DMS79 (cell line): Measurements from ENCODE around the gene CELF3.
"Not testable (repeated sequence)": the region's sequence is repeated elsewhere in the genome, so short reads cannot be mapped to it uniquely, and the experiment has no call there.

Experiments used
- DNase-seq: peaks from one replicate; lab custom pipeline; 2025; lab: John Stamatoyannopoulos, UW

The CELF3 gene

GRCh38 chr1:151716771-151717631 is at the start of gene CELF3:
Gene CELF3 (minus strand): TSS chr1:151716803. CDS start chr1:151716020, 783 bp downstream.
- peak; percentile 98 for DNase-seq

GRCh38 chr1:151763990-151764389 is 47.4 kb upstream of the CELF3 start:
- no peak for DNase-seq

- peak; percentile 66 for DNase-seq
Observed at GRCh38 chr1:151762941-151763921, 46.6 kb upstream of the CELF3 start, which contains the start of gene MRPL9. Gene MRPL9 (minus strand): TSS chr1:151763496. CDS start chr1:151763479, 17 bp downstream.

DNA sequence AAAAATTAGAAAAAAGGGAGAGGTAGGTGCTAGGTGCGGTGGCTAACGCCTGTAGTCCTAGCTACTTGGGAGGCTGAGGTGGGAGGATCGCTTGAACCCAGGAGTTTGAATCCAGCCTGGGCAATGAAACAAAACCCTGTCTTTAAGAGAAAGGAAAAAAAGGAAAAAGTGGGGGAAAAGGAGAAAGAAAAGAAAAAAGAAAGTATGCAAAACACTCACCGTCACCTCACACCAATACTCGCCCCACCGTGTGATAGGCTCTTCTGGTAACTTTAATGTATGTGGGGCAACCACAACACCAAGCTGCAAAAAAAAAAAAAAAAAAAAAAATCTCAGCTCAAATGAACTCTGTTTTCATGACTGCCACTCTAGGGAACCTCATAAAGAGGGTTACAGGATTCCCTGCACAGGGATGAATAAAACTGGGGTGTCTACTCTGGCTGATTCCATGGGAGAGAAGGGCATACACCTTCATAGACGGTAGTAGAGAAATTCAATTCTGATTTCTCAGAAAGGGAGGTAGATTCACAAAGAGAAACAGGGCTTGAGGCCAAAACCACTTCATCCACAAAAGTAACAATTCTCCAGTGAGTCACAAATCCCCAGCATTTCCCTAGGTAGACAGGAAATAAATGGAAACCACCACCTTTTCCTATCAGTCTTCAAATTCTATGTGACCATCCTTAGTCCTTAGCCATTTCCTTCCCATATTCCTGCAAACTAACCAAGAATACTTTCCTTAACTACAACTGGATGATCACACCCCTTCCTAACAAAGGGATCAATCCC is 44.2 kb upstream of the CELF3 start:
- no peak for DNase-seq

DNA sequence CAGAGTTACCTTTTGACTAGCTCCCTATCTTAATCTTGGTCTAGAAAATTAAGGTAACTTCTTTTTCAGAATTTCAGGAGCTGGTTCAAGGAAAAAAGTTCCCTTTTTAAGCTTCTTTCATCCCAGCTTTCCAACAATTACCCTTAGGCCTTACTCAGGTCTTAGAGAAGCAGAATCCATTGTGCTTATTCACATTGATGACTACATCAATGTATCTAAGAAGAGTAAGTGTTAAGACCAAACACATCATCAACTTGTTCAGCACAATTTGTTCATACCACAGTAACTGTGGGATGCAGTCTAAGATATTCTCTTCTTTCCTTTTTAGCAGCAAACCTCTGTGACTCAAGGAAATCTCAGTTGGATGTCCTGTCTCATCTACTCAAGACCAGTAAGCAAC is 42.6 kb upstream of the CELF3 start:
- no peak for DNase-seq

GRCh38 chr1:151756291-151756690 is 39.7 kb upstream of the CELF3 start:
- no peak for DNase-seq

DNA sequence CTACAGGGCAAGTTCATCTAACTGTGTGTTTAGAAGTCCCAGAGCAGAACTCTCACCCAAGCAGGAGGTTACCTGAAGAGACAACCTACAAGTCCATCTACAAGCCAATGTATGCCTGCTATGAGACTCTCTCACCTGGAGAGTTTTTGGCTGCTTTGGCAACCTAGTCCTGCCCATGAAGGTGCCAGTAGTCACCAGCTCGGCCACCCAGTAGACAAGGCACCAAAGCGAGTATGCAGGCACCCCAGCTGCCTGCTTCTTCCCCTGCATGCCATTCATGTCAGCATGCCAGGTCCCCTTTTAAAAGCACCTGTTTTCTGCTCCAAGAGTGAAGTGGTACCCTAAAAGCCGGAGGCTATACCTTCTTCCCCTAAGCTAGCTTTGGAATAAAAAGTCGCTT is 24.9 kb upstream of the CELF3 start:
- DNase-seq: no peak

DNA sequence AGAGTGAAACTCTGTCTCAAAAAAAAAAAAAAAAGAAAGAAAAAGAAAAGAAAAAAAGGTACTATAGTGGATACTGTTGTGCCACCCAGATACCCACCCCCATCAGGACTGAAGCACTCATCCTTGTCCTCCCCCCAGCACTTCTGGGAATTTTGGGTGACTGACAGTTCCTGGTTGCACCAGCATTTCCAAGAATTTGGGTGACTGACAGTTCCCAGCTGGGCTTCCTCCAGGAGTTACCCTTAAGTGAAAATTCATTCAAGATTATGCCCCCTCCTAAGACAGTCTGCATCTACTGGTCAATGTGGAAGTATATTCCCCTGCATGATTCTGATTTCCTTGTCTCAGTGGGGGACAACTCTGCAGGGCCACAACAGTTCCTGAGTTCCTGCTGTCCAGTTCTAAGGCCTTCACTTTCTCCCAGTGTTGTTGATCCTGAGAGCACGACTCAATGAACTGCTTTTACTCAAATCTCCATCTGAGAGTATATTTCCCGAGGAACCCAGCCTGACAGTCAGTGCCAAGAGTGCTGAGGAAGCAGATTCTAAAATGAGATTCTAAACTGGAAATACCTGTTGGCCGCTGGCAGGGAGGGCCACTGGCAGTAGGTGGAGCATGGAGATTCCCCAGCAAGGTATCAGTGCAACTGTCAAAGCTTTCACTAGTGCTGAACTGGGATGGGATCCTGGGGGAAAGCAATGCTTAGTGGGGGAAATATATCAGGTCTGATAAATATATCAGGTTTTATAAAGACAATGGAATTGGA is 23.2 kb upstream of the CELF3 start:
- DNase-seq: no peak

DNA sequence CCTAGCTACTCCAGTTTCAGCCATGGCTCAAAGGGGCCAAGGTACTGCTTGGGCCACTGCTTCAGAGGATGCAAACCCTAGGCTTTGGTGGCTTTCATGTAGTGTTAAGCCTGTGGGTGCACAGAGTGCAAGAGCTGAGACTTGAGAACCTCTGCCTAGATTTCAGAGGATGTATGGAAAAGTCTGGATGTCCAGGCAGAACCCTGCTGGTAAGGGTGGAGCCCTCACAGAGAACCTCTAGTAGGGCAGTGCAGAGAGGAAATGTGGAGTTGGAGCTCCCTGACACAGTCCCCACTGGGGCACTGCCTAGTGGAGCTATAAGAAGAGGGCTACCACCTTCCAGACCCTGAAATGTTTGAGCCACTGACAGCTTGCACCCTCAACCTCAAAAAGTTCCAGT is 20.9 kb upstream of the CELF3 start:
- no peak for DNase-seq

GRCh38 chr1:151737026-151737425 is 20.4 kb upstream of the CELF3 start:
- DNase-seq: no peak

DNA sequence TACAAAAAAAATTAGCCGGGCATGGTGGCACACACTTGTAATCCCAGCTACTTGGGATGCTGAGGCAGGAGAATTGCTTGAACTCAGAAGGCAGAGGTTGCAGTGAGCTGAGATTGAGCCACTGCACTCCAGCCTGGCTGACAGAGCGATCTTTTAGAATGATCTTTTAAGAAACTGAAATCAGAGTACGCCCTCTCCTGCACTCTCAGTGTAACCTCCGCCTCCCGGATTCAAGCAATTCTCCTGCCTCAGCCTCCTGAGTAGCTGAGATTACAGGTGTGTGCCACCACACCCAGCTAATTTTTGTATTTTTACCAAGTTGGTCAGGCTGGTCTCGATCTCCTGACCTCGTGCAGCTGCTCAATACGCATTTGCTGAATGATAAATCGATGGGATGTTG is 17.4 kb upstream of the CELF3 start:
- DNase-seq: not testable (repeated sequence)

DNA sequence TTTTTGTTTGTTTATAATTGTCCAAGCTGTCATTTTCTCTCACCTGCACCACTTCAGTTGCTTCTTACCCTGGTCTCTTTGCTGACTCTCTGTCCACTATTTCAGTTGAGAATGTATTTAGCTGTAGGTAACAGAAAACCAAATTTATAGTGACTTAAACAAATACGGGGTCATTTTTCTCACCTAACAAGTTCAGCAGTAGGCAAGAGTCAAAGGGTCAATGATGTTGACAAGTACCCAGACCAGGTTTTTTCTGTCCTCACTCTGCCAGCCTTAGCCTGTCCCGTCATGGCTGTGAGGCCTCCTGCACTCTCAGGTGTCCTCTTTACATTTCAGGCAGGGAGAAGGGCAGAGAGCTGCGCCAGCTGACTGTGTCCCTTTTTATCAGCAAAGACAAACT is 16.5 kb upstream of the CELF3 start:
- DNase-seq: no peak

GRCh38 chr1:151729966-151730291 is 13.3 kb upstream of the CELF3 start:
- DNase-seq: no peak

GRCh38 chr1:151729157-151729965 is 12.8 kb upstream of the CELF3 start:
- DNase-seq: no peak

DNA sequence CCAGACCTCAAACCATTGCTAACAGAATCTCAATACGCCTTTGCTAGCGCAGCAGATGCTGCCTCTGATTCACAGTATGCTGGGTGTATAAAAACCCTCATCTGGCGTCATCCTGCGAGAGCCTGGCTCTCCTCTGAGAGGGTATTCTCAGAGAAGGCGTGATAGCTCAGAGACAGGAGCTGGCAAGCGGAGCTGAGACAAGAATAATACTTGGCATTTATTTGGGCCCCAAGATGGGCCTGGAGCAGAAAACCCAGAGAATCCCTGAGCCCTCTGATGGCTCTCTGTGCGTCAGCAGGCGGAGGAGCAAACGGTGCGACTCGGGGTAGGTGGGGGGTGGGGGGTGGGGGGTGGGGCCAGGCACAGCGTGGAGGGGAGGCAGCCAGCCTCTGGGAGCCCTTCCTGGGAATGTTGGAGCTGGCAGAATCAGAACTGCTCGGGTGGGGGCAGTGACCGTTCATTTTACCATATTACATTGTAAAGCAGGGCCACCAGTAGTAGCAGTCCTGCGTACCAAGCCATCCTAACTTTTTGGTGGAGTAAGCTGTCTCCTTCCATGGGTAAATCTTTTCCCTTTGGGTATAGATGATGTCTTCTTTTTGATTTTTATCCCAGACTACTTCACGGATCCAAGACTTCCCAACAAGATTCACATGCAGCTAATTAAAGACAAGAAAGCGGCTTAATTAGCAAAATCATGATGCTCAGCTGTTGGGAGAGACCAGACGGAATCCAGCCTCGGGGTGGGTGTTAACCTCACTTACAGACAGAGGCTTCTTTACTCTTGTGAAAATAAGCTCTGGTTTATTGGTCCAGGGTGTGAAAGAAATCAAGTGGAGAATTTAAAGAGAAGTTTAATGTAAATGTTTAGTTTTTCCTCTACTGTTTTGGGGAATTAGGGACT is 11.8 kb upstream of the CELF3 start:
- no peak for DNase-seq

DNA sequence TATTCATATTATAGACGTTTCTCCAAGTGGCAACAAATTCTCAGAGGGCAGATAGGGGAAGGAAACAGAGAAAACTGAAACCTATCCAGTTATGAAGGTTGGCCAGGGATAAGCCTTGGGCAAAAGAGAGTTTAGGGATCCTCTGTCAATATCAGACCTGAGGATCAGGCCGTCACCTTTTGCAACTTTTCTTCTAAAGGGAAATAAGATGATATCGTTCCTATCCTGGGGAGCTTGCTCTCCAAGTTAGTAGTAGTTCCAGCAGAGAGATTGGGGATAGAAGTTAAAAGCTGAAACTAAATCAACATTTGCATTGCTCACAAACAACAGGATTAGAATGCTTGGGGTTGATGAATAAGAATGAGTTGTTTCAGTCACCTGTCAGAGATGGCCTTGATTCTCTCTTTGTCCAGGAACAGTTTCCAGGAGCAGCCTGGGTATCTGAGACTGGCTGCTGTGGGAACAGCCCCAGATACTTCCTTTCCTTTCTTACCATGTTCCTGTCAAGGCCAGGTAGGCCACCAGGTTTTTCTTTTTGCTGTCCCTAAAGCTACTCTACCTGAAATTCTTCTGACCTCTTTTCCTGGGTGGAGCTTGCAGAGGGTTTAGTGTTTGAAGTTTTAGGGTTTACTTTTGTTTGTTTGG is 7.2 kb upstream of the CELF3 start:
- DNase-seq: no peak

GRCh38 chr1:151721788-151722510 is 5.3 kb upstream of the CELF3 start:
- no peak for DNase-seq
